Measurements from ENCODE around the gene MRPL11. TPM values are rescaled to one million over a fixed set of nuclear protein-coding genes. Genes with fewer than 3 reads are reported as not detected.

Gene MRPL11
- total and polyA plus RNA-seq, 2 experiments from 2014 or later = 139 to 237 TPM

DNA sequence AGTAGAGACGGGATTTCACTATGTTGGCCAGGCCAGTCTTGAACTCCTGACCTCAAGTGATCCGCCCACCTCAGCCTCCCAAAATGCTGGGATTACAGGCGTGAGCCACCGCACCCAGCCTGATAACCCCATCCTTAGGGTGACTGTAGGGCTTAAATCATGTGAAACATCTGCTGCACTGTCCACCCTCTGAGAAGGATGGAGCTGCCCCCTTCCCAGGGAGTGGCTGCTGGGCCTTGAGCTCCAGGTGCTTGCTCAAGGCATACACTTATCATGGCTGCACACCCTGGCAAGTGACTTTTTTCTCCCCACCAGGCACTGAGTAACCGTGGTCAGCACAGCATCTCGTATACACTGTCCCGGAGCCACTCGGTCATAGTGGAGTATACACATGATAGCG lies 33.4 kb upstream of the MRPL11 start:
- ATAC-seq (no peak), DNase-seq (ENCODE audit: low spot score) (no peak)
- H3K4me2 ChIP-seq = no peak overlapping the region
- H3K9me3 Mint-ChIP-seq = no peaks in the 10 kb centered on the region
- H3K27me3 Mint-ChIP-seq (ENCODE audit: insufficient read depth, low read depth, poor library complexity) = peaks cover 9% of the 10 kb centered on the region
- no peaks in the 10 kb centered on the region; the same call in none of the 2 replicates for H4K20me1 ChIP-seq (replicated peaks; ENCODE audit: insufficient read depth)
- peaks cover 35% of the 10 kb centered on the region for H3K4me1 Mint-ChIP-seq
- H3K9me2 ChIP-seq (ENCODE audit: insufficient read depth) = no peaks in the 10 kb centered on the region
- H3K27ac ChIP-seq (ENCODE audit: low read depth) = no peak overlapping the region
- TF ChIP-seq, protein P1, sequence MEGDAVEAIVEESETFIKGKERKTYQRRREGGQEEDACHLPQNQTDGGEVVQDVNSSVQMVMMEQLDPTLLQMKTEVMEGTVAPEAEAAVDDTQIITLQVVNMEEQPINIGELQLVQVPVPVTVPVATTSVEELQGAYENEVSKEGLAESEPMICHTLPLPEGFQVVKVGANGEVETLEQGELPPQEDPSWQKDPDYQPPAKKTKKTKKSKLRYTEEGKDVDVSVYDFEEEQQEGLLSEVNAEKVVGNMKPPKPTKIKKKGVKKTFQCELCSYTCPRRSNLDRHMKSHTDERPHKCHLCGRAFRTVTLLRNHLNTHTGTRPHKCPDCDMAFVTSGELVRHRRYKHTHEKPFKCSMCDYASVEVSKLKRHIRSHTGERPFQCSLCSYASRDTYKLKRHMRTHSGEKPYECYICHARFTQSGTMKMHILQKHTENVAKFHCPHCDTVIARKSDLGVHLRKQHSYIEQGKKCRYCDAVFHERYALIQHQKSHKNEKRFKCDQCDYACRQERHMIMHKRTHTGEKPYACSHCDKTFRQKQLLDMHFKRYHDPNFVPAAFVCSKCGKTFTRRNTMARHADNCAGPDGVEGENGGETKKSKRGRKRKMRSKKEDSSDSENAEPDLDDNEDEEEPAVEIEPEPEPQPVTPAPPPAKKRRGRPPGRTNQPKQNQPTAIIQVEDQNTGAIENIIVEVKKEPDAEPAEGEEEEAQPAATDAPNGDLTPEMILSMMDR (conservative IDR thresholded peaks at IDR 0.05; ENCODE audit: low read depth in 2 of 2) = no peak
- TF ChIP-seq CREB1 (CRISPR knock-in tag; IDR thresholded peaks at IDR 0.05; ENCODE audit: low read depth) (no peak), EZH2phosphoT487 (IDR thresholded peaks at IDR 0.05; ENCODE audit: unreplicated experiment) (no peak), STAT1 (IDR thresholded peaks at IDR 0.05; ENCODE audit: unreplicated experiment) (no peak), ZNF331 (CRISPR knock-in tag; IDR thresholded peaks at IDR 0.05; ENCODE audit: low read depth) (no peak), ZNF114 (CRISPR knock-in tag; IDR thresholded peaks at IDR 0.05) (no peak), NANOG (IDR thresholded peaks at IDR 0.05; ENCODE audit: borderline replicate concordance) (no peak), ZNF462 (CRISPR knock-in tag; IDR thresholded peaks at IDR 0.05) (no peak), POLR2AphosphoS5 (IDR thresholded peaks at IDR 0.05; ENCODE audit: low read depth) (no peak)
- TF ChIP-seq, protein P2, sequence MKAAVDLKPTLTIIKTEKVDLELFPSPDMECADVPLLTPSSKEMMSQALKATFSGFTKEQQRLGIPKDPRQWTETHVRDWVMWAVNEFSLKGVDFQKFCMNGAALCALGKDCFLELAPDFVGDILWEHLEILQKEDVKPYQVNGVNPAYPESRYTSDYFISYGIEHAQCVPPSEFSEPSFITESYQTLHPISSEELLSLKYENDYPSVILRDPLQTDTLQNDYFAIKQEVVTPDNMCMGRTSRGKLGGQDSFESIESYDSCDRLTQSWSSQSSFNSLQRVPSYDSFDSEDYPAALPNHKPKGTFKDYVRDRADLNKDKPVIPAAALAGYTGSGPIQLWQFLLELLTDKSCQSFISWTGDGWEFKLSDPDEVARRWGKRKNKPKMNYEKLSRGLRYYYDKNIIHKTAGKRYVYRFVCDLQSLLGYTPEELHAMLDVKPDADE (IDR thresholded peaks at IDR 0.05) = no peak
- H3K4me3 Mint-ChIP-seq = no peak overlapping the region
- H3K27me3 ChIP-seq (ENCODE audit: insufficient read depth) = no peaks in the 10 kb centered on the region
- 0 out of 2 replicates have a peak, but pooled peaks cover 5% of the 10 kb centered on the region for H3F3A ChIP-seq (replicated peaks; ENCODE audit: low read depth)
- no peaks in the 10 kb centered on the region for H3K79me2 ChIP-seq (replicated peaks; ENCODE audit: insufficient read depth)
- no peaks in the 10 kb centered on the region; the same call in 1 of the 2 replicates for H3K36me3 ChIP-seq (ENCODE audit: insufficient read depth)
- H3K36me3 Mint-ChIP-seq (ENCODE audit: low read depth) = peaks cover 3% of the 10 kb centered on the region; the same call in 1 of the 3 replicates
- H3K4me1 ChIP-seq (ENCODE audit: insufficient read depth) = peaks cover 28% of the 10 kb centered on the region
- no peak overlapping the region for H2AFZ ChIP-seq
- no peak overlapping the region for H3K27ac Mint-ChIP-seq
- no peak overlapping the region for H3K4me3 ChIP-seq

Data from GM23338 (cell line).